Mesothelial cell of epicardium (in vitro differentiated cells): ENCODE measurements around the gene PDE4D. TPM values are rescaled to one million over a fixed set of nuclear protein-coding genes. Genes with fewer than 3 reads are reported as not detected.
"Not testable (repeated sequence)": the region's sequence is repeated elsewhere in the genome, so short reads cannot be mapped to it uniquely, and the experiment has no call there.

ENCODE experiments used
- DNase-seq, 2 experiments: peaks; one replicate each; pipeline ENCODE4 v3.0.0; 2021; ENCODE audit warnings: low spot score in 2 of 2; ENCODE audit not compliant: unreplicated experiment in 2 of 2
- H3K27ac Mint-ChIP-seq: 2 replicates; pipeline ENCODE4 v1.8.0; 2021; ENCODE audit warnings: mixed read lengths
- H3K27me3 Mint-ChIP-seq: 2 replicates; pipeline ENCODE4 v1.8.0; 2021; ENCODE audit warnings: low read depth, mixed read lengths
- H3K36me3 Mint-ChIP-seq: 2 replicates; pipeline ENCODE4 v1.8.0; 2021; ENCODE audit warnings: mixed read lengths
- H3K4me1 Mint-ChIP-seq: 2 replicates; pipeline ENCODE4 v1.8.0; 2021; ENCODE audit warnings: mixed read lengths
- H3K4me3 Mint-ChIP-seq: 2 replicates; pipeline ENCODE4 v1.8.0; 2021; ENCODE audit warnings: mild to moderate bottlenecking, moderate library complexity, mixed read lengths
- H3K9me3 Mint-ChIP-seq: 2 replicates; pipeline ENCODE4 v1.8.0; 2021; ENCODE audit warnings: mixed read lengths
- total RNA-seq: library from RNA; stranded (reverse); gene quantifications from 3 replicates; pipeline ENCODE4 v1.2.1, GENCODE V29; 2021
- TF ChIP-seq, protein P1 (sequence below): fragments of 200-600 bp; sonication (generic); IDR thresholded peaks from one replicate; pipeline ENCODE4 v1.5.0; 2021; ENCODE audit warnings: antibody characterized with exemption; ENCODE audit not compliant: unreplicated experiment

PDE4D gene
- total RNA-seq, 1 donor from 2014 or later = 105 TPM

DNA sequence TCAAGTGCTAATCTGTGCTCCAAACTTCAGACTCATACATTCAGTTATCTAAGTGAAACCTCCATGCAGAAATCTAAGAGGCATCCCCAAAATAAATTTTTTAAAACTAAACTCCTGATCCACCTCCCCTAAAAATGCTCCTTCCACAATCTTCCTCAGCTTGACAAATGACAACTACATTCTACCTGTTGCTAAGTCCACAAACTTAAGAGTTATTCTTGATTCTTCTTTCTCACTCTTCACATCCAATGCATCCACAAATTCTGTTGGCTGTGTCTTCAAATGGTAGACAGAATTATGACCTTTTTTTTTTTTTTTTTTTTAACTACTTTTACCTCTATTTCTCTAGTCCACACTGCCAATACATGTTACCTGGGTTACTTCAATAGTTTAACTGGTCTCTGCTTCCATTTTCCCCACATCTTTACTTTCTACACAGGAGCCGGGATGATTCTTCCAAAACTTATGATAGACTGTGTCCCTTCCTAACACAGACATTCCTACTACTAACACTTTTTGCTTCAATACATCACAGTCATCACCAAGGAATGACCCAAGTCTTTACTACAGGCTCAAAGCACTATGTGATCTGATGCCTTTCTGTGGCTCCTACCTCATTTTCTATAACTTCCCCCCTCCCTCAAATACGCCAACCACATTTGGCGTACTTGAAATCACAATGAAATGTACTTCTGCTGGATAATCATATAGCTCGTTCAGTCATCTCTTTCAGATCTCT lies 143.6 kb downstream of the PDE4D start:
- TF ChIP-seq, protein P1, sequence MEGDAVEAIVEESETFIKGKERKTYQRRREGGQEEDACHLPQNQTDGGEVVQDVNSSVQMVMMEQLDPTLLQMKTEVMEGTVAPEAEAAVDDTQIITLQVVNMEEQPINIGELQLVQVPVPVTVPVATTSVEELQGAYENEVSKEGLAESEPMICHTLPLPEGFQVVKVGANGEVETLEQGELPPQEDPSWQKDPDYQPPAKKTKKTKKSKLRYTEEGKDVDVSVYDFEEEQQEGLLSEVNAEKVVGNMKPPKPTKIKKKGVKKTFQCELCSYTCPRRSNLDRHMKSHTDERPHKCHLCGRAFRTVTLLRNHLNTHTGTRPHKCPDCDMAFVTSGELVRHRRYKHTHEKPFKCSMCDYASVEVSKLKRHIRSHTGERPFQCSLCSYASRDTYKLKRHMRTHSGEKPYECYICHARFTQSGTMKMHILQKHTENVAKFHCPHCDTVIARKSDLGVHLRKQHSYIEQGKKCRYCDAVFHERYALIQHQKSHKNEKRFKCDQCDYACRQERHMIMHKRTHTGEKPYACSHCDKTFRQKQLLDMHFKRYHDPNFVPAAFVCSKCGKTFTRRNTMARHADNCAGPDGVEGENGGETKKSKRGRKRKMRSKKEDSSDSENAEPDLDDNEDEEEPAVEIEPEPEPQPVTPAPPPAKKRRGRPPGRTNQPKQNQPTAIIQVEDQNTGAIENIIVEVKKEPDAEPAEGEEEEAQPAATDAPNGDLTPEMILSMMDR = no peak
- no peak overlapping the region for H3K27ac Mint-ChIP-seq

DNA sequence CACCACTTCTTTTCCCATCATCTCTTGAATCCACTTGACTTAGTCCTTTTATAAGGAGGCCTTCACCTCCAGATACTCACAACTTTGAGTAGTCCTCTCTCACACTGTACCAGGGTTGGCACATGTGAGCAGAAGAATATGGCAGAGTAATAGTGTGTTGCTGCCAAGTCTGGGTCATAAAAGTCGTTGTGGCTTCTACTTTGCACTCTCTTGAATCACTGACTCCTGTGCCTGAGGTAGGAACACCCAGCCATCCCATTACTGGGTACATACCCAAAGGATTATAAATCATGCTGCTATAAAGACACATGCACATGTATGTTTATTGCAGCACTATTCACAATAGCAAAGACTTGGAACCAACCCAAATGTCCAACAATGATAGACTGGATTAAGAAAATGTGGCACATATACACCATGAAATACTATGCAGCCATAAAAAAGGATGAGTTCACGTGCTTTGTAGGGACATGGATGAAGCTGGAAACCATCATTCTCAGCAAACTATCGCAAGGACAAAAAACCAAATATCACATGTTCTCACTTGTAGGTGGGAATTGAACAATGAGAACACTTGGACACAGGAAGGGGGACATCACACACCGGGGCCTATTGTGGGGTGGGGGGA lies 145.4 kb downstream of the PDE4D start:
- H3K4me3 Mint-ChIP-seq, H3K36me3 Mint-ChIP-seq, H3K9me3 Mint-ChIP-seq, DNase-seq, H3K27me3 Mint-ChIP-seq: not testable (repeated sequence)
- Mint-ChIP-seq H3K4me1 (peaks cover 37% of the 10 kb centered on the region), H3K27ac (peak overlapping the region; percentile 62)

More for the DNA sequence above, 143.6 kb downstream of the PDE4D start:
- Mint-ChIP-seq H3K36me3 (peaks cover 2% of the 10 kb centered on the region), H3K4me1 (peaks cover 31% of the 10 kb centered on the region), H3K9me3 (no peaks in the 10 kb centered on the region), H3K4me3 (no peak overlapping the region), H3K27me3 (no peaks in the 10 kb centered on the region)
- no peak for DNase-seq

DNA sequence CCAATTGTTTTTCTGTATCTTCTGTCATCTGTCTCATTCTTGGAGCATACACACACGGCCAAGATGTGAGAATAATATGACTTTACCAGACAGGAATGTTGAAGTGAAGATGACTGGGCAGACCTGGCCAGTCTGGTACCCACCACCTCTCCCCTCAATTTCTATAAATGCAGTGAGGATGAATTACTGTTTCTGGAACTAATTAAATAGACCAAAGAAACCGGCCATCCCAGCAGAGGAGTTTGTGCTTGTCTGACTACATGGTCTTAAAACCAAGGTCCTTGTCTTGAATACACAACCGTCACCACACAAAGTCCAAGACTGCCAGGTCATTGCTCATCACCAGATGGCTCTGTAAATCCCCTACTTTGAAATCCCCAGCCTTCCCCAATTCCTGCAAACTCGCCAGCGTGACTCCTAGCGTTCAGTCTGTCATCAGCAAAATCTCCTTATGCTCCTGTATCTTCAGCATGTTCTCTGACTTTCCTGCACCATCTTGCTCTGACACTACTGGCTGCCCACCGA lies 147.2 kb downstream of the PDE4D start:
- no peak for DNase-seq
- Mint-ChIP-seq H3K36me3 (peaks cover 2% of the 10 kb centered on the region), H3K4me3 (no peak overlapping the region), H3K27me3 (no peaks in the 10 kb centered on the region), H3K4me1 (peaks cover 37% of the 10 kb centered on the region), H3K27ac (peak overlapping the region; percentile 72), H3K9me3 (peaks cover 3% of the 10 kb centered on the region)
- TF ChIP-seq, protein P1 = no peak

DNA sequence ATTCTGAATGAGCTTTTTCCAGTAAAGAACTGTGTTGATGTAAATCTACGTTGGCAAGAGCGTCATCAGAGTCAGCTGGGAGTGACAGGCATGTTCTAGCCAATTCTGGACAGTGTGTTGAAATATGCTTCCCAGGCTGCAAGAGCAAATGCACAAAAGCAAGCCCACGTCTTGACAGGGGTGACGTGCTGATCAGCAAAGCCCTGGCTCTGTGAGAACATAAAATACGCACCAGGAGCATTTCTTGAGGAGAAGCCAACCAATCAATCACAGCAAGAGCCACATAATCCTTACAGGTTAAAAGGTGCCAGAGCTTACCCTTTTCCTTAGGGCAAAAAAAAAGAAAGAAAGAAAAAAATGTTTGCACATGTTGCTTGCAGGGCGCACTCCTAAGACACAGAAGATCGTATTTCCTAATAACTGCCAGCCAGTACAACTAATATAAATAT lies 148.1 kb downstream of the PDE4D start:
- Mint-ChIP-seq H3K4me1 (peaks cover 37% of the 10 kb centered on the region), H3K9me3 (peaks cover 3% of the 10 kb centered on the region), H3K4me3 (peak overlapping the region; percentile 11), H3K27me3 (no peaks in the 10 kb centered on the region), H3K27ac (peak overlapping the region; percentile 91), H3K36me3 (peaks cover 2% of the 10 kb centered on the region)
- DNase-seq = no peak
- TF ChIP-seq, protein P1 = no peak

DNA sequence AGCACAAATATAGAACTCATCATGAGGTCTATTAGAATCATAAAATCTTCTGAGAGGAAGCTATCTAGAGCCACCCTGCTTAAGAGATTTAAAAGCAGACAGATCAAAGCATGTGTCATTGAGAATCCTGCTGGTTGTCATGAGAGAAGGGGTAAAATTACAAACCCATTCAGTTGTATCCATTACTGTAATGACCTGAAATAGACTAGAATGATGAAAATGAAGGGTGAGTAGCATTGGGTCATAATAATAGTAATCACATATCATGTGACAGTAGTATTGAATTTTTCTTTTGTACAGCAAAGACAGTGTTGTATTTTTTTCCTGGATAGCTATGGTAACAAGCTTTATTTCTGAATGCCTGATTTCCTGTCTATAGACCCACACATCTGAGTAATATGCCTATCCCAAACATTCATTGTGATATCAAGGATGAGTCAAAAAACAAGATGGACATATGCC lies 149.0 kb downstream of the PDE4D start:
- H3K27ac Mint-ChIP-seq = peak overlapping the region; percentile 91

More for the DNA sequence above, 149.0 kb downstream of the PDE4D start:
- Mint-ChIP-seq H3K4me1 (peaks cover 37% of the 10 kb centered on the region), H3K9me3 (peaks cover 3% of the 10 kb centered on the region), H3K36me3 (peaks cover 2% of the 10 kb centered on the region), H3K4me3 (no peak overlapping the region), H3K27me3 (no peaks in the 10 kb centered on the region)
- TF ChIP-seq, protein P1 = no peak
- no peak for DNase-seq
